GM21717 (cell line): ENCODE data around the gene MBIP.

Experiments used
- ATAC-seq: cut with Tn5 transposase; IDR thresholded peaks from one replicate; pipeline ENCODE4 v1.9.1; 2021; ENCODE audit warnings: mild to moderate bottlenecking, moderate library complexity; ENCODE audit not compliant: unreplicated experiment

MBIP gene

DNA sequence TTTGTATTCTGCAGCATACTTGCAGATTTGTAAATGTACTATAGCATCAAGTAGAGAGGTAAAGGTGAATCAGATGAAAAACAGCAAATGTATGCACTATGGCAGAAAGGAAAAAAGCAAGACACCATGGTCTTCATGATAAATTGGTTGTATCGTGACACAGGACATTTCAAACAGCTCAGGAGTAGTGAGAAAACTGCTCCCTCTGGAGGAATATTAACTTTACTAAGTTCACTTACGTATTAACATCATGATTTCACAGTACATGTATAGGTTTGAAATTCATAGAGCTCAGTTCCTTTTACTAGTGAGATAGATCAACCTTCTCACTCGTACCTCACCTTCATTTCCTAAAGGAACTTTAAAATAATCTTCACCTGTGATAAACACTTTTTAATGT, 6.5 kb downstream of the MBIP start:
- ATAC-seq: no peak

- ATAC-seq: no peak
These were observed 7.2 kb downstream of the MBIP start for GRCh38 chr14:36313206-36313605.

- no peak for ATAC-seq
These were observed 13.6 kb downstream of the MBIP start for GRCh38 chr14:36306836-36307235.

DNA sequence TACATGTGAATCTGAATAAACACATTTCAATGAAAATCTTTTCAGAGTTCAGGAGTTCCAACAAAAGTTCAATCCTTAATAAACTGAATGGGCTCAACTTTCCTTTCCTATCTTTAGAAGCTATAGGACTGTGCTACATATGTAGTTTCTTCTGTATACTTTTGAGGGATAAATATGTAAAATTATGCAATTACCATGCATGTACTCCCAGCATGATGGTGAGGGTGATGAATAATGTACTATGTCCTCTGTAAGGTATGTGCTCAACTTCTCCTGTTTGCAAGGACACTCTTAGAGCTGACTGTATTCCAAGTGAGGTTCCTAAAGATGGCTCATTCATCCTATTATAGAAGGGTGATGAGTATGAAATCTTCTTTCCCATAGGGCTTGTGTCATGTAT, 15.5 kb downstream of the MBIP start:
- ATAC-seq: no peak

- ATAC-seq: no peak
These were observed 16.5 kb downstream of the MBIP start for GRCh38 chr14:36303960-36304359.

DNA sequence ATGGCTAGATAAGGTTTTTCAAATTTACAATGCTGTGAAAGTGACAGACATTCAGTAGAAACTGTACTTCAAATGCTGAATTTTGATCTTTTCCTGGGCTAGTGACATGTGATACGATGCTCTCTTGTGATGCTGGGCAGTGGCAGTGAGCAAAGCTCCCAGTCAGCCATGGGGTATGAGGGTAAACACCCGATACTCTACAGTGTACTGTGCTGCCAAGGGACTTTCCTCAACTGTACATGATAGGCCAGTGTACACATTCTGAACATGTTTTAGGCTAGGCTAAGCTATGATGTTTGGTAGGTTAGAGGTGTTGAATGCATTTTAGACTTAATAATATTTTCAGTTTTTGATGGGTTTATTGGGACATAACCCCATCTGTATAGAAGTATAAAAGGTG, 17.6 kb downstream of the MBIP start:
- no peak for ATAC-seq

- ATAC-seq: no peak
These were observed 19.3 kb downstream of the MBIP start for GRCh38 chr14:36301159-36301558.

GRCh38 chr14:36300337-36300736, 20.1 kb downstream of the MBIP start:
- ATAC-seq: no peak

DNA sequence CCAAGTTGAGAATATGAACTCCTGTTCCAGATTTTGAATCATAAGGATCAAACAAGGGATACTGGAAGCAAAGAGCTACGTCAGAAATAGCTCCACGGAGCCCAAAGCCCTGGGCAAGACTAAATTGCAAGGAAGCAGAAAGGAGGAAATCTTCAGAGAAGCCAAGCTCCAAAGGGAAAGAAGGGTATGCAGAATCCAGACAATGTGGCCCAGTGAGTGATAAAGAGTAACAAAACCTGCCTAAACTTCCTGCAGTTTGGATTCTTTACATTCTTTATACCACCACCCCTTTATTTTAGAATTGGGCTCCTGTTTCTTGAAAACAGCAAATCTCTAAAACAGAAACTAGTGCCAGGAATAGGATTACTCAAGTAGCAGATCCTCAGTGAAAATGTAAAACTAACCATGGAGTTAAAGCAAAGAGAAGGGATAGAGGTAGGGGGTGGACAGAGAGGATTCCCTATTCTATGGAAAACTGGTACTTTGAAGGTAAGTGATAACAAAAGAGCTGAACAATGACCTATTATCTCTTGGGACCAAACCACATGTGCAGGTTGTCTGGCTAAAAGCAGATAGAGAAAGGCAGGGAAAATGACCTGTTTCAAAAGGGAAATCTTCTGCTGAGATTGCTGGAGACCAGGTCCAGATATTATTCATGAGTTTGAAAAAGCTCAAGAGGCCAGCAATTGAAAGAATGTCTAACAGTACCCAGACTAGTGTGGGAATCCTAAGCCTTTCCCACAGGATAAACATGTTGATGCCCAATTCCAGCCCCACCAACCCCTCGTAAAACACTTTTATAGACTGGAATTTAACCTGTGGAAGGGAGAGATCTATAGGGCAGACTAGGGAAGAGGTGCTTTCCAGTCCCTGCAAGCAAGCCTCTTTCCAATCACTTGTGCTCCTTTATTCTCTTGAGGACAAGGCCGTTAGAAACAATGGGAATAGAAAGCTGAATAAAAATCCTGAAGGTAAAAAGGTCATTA, 24.5 kb downstream of the MBIP start:
- no peak for ATAC-seq

GRCh38 chr14:36294543-36294942, 25.9 kb downstream of the MBIP start:
- no peak for ATAC-seq

GRCh38 chr14:36293824-36294223, 26.6 kb downstream of the MBIP start:
- ATAC-seq: no peak

DNA sequence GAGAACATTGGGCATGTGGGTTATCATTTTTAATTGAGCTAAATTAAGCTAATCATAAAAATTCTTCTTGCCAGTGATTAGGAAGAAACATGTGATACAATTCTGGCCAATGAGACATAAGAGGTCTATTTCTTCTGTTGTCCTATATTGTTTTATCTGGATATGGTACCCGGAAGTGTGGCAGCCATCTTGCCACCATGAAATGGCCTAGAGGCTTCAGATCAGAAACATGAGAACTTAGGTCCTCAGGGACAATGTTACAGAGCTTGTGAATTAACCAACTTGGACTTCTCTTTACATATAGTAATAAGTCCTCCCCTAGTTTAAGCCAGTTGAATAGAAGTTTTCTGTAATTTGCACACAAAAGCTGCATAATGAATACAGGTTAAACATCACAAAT, 30.5 kb downstream of the MBIP start:
- ATAC-seq: no peak

GRCh38 chr14:36288496-36288895, 31.9 kb downstream of the MBIP start:
- ATAC-seq: no peak

DNA sequence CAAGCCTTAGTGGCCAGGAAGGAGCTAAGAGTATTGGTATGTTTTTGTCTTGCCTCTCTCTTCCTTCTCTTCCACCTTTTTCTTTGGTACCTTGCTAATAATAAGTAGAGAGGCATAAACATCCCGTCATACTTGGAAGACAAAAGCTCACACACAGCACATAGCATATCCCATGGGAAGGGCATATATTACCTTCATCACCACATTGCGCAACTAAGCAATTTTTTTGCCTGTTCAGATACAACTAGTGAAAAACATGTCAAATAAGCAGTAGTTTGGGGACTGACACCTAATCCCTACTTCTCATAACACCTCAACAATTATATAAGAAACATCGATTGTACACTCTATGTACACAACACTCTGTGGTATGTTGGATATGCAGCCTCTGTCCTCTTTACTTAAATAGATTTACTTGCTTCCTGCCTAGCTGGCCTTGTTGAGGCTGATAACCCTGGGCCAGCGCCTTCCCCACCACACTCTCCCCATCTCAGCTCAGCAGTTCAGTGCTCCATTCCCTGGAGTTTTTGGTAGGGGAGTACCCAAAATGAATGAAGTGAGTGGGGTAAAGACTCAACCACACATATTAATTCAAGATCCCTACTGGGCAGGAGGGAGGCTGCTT, 35.4 kb downstream of the MBIP start:
- no peak for ATAC-seq

DNA sequence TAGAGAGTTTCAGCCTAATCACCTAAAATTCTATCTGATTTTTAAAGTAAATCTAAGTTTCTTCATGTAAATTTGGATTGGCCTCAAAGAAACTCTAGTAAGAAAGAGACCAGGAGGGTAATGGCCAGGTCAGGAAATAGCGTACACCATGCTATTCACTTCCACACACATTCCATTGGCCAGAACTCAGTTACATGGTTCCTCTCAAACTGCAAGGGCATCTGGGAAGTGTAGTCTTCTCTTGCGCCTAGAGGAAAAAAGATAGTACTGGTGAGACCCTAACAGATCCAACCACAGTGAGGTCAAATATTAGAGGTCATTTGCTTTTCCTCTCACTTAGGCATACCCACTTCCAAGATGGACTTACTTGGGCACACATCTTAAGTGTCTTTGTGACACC, 39.1 kb downstream of the MBIP start:
- no peak for ATAC-seq

DNA sequence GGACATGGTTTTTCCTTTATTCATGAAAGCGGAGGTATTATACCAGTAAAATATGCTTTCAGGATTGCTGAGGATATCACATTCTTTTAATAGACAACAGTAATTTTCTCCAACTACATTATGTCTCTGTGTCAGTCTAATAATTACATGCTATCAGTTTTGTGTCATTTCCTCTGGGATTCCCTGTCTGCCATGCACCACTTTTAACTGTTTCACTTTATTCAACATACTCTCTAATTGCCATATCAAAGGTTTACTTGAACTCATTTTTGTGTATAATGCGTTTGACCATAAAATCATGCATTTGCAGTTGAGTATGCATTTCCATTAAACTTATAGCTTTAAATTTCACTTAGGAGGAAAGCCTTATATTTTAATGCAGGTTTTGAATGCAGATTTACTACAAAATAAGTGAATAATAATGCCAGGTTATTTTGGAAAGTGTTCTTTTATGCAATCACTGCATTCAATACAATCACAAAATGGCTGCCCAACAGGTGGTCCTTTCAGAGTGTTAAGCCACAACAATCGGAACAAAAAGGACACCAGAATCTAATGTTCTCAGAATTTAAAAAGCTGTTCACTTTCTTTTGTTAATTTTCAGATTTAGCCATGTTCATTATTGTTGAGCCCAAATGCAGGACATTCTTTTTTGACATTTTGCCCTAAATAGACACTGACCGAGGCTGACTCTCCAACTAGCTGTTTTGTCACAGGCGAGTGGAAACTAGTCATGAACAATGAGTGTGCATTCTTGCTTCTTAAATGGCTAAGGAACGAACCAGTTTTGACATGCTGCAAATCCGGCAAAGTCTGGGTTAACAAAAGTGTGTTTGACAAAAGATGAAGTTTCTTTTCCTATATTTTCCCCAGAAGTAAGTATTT, 40.9 kb downstream of the MBIP start:
- no peak for ATAC-seq

DNA sequence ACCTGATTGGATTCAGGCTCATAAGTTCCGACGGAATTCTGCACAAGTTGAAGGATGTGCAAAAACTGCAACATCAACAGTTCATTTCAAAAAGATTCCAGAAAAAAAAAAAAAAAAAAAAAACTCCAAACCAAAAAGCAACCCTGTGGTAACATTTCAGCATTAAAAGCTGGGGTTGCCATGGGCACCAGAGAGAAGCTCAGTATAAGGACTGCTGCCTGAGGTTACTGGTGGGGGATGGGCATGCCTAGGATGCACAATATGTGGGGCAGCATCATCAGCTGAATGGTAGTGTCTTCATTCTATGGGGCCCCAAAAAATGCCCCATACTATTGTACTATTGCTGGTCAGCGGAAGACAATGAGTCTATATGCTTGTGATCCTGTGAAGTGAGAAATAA, 44.7 kb downstream of the MBIP start:
- ATAC-seq: no peak

DNA sequence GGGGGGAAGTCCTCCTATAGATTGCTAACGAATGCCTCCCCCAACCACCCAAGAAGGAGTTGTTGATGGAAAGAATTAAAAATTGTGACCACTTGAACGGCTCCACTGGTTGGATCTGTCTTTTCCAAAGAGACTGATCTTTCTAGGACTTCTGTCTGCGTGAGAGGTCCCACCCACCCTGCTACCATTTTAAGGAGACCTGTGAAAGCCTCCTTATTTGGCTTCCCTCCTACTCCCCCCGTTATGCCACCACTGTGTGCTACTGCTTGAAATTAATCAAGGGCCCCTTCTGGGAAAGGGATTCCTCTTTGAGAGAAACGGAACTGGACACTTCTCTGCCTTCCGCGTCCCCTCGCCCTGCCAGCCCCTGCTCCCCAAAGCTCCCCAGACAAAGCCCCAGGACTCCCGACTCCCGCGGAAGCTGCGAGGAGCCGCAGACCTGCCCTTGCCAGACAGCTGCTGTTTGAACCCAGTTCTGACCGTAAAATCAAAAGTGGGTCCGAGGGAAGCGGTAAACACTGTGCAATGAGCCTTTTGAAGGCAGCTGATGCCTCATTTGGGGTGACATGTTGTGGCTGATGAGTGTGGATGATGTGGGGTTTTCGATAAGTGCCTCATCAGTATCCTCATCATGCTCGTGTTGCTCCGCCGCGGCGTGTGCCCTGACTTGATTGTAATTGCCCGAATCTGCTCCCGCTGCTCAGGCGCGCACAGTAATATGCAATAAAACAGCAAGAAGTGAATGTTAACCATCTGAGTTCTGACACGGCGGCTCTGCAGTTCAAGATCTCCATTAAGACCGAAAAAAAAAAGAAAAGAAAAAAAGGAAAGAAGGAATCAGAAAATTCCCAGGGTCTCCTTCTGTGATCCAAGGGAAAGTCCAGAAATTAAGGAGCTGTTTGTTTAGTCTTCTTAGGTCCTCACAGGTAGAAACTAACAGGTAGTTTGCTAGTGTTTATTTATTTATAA, 48.2 kb downstream of the MBIP start:
- no peak for ATAC-seq

DNA sequence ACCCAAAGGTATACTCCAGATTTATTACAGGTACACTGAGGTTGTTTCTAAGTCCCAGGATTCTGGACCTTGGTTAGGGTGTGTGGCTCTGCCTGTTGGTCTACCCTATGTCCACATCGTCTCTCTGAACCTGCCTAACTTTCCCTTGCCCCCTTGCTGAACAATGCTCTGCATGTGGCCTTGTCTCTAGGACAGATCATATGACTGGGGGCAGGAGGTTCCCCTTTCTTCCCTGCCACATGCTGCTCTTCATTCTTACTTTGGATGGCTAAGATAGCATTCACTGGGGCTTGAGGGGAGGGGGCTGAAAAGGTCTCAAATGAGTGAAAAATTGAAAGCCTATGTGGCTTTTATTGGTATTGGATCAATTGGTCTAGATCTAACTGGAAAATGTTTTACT, 49.2 kb downstream of the MBIP start:
- ATAC-seq: no peak

GRCh38 chr14:36270191-36270590, 50.2 kb downstream of the MBIP start:
- ATAC-seq: no peak
